Smooth muscle cell (in vitro differentiated cells): Measurements from ENCODE around the gene RAP2A. TPM values are rescaled to one million over a fixed set of nuclear protein-coding genes. Genes with fewer than 3 reads are reported as not detected.

ENCODE experiments used
- DNase-seq: peaks from one replicate; lab custom pipeline; 2025; ENCODE audit not compliant: unreplicated experiment; lab: John Stamatoyannopoulos, UW
- H2AFZ ChIP-seq: fragments of 200-600 bp; sonication (generic); 2 replicates; pipeline ENCODE4 v1.6.0; 2016; ENCODE audit warnings: antibody characterized with exemption, low read depth, mild to moderate bottlenecking
- H3F3A ChIP-seq: fragments of 200-600 bp; sonication (generic); 2 replicates; pipeline ENCODE4 v1.6.0; 2017; ENCODE audit warnings: antibody characterized with exemption, low read depth
- H3K27ac ChIP-seq: fragments of 200-600 bp; sonication (generic); 2 replicates; pipeline ENCODE4 v1.5.1; 2016; ENCODE audit warnings: low read depth, mild to moderate bottlenecking
- H3K27me3 ChIP-seq: fragments of 200-600 bp; sonication (generic); 2 replicates; pipeline ENCODE4 v1.6.1; 2016; ENCODE audit warnings: low read depth, mild to moderate bottlenecking
- H3K36me3 ChIP-seq: fragments of 200-600 bp; sonication (generic); 2 replicates; pipeline ENCODE4 v1.5.1; 2016; ENCODE audit warnings: low read depth
- H3K4me1 ChIP-seq: fragments of 200-600 bp; sonication (generic); 2 replicates; pipeline ENCODE4 v1.5.1; 2016; ENCODE audit warnings: low read depth
- H3K4me2 ChIP-seq: fragments of 200-600 bp; sonication (generic); 2 replicates; pipeline ENCODE4 v1.6.0; 2016; ENCODE audit warnings: mild to moderate bottlenecking
- H3K4me3 ChIP-seq: fragments of 200-600 bp; sonication (generic); 2 replicates; pipeline ENCODE4 v1.5.1; 2016; ENCODE audit warnings: mild to moderate bottlenecking
- H3K79me2 ChIP-seq: fragments of 200-600 bp; sonication (generic); 2 replicates; pipeline ENCODE4 v1.6.0; 2016; ENCODE audit warnings: low read depth, mild to moderate bottlenecking
- H3K9ac ChIP-seq: fragments of 200-600 bp; sonication (generic); 2 replicates; pipeline ENCODE4 v1.6.0; 2016; ENCODE audit warnings: low read depth
- H3K9me3 ChIP-seq: fragments of 200-600 bp; sonication (generic); replicated peaks from 2 replicates; pipeline ENCODE4 v1.5.1; 2016; ENCODE audit warnings: low read depth
- H4K20me1 ChIP-seq: fragments of 200-600 bp; sonication (generic); 2 replicates; pipeline ENCODE4 v1.6.0; 2016; ENCODE audit warnings: low read depth
- WGBS: methylation state at CpG from one replicate; pipeline ENCODE4 v1.1.7; 2016; ENCODE audit warnings: low lambda C conversion rate; 5-methylcytosine and 5-hydroxymethylcytosine counted together
- polyA plus RNA-seq: library from polyadenylated mRNA; unstranded; fragments of >200 nt; fragmentation: Nextera tagmentation; extraction: Ambion mirVana; gene quantifications from 2 replicates; pipeline ENCODE4 v1.2.1, GENCODE V29; 2016
- total RNA-seq: library from RNA; depleted of rRNA; stranded (reverse); fragments of >200 nt; gene quantifications from 2 replicates; pipeline ENCODE4 v1.2.3, GENCODE V29; 2014
- TF ChIP-seq, protein P1 (sequence below): fragments of 200-600 bp; sonication (generic); IDR thresholded peaks from 2 replicates; pipeline ENCODE4 v1.5.1; 2017; ENCODE audit warnings: borderline replicate concordance, mild to moderate bottlenecking, antibody characterized with exemption; ENCODE audit not compliant: insufficient read depth, poor library complexity, severe bottlenecking

The RAP2A gene
- total and polyA plus RNA-seq, 2 experiments from 2014 or later: 8.5 to 24.1 TPM

GRCh38 chr13:97483465-97483864 lies 49.5 kb downstream of the RAP2A start:
- peaks cover 2% of the 10 kb centered on the region for H3F3A ChIP-seq
- 44% methylated on average over 1 of the region's 1 CpG for WGBS

GRCh38 chr13:97484301-97484700 lies 50.3 kb downstream of the RAP2A start:
- Histone ChIP-seq H3K79me2 (no peaks in the 10 kb centered on the region), H3F3A (peaks cover 2% of the 10 kb centered on the region), H4K20me1 (no peaks in the 10 kb centered on the region), H3K4me2 (no peak overlapping the region), H3K4me3 (no peak overlapping the region), H3K4me1 (peaks cover 4% of the 10 kb centered on the region), H3K27me3 (no peaks in the 10 kb centered on the region), H2AFZ (no peak overlapping the region), H3K27ac (no peak overlapping the region), H3K9me3 (no peaks in the 10 kb centered on the region), H3K9ac (no peak overlapping the region), H3K36me3 (no peaks in the 10 kb centered on the region)
- DNase-seq: no peak
- TF ChIP-seq, protein P1, sequence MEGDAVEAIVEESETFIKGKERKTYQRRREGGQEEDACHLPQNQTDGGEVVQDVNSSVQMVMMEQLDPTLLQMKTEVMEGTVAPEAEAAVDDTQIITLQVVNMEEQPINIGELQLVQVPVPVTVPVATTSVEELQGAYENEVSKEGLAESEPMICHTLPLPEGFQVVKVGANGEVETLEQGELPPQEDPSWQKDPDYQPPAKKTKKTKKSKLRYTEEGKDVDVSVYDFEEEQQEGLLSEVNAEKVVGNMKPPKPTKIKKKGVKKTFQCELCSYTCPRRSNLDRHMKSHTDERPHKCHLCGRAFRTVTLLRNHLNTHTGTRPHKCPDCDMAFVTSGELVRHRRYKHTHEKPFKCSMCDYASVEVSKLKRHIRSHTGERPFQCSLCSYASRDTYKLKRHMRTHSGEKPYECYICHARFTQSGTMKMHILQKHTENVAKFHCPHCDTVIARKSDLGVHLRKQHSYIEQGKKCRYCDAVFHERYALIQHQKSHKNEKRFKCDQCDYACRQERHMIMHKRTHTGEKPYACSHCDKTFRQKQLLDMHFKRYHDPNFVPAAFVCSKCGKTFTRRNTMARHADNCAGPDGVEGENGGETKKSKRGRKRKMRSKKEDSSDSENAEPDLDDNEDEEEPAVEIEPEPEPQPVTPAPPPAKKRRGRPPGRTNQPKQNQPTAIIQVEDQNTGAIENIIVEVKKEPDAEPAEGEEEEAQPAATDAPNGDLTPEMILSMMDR: no peak
- 89% methylated on average over 2 of the region's 2 CpGs for WGBS

More at GRCh38 chr13:97483465-97483864, 49.5 kb downstream of the RAP2A start:
- H3K36me3 ChIP-seq: no peaks in the 10 kb centered on the region
- DNase-seq: no peak
- H3K27ac ChIP-seq: peak overlapping the region; percentile 3
- no peaks in the 10 kb centered on the region for H3K27me3 ChIP-seq
- no peak overlapping the region for H3K4me2 ChIP-seq
- TF ChIP-seq, protein P1: no peak
- H3K79me2 ChIP-seq: no peaks in the 10 kb centered on the region
- H3K9me3 ChIP-seq: no peaks in the 10 kb centered on the region
- H3K4me3 ChIP-seq: no peak overlapping the region
- H2AFZ ChIP-seq: no peak overlapping the region
- no peaks in the 10 kb centered on the region for H4K20me1 ChIP-seq
- no peak overlapping the region for H3K9ac ChIP-seq
- peaks cover 8% of the 10 kb centered on the region for H3K4me1 ChIP-seq

DNA sequence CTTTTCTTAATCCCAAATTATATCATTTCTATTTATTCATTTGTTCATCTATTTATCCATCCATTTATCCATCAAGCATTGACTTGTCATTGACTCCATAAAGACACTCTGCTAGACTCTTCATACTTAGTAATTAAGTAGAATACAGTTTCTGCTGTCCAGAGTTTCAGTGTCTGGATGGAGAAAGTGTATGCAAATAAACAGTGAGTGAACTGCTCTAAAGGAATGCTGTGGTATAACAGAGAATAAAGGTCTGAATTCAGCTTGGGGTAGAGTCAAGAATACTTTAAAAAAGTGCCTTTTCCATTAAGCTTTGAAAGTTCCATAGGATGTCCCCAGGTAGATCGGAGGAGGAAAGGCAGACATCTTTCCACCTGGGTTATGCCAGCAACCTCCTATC lies 51.4 kb downstream of the RAP2A start:
- Histone ChIP-seq H3K36me3 (no peaks in the 10 kb centered on the region), H3K9ac (no peak overlapping the region)
- no peak for DNase-seq

More for the DNA sequence above, 51.4 kb downstream of the RAP2A start:
- no peak overlapping the region for H3K27ac ChIP-seq
- H3K4me3 ChIP-seq: no peak overlapping the region
- H3K4me1 ChIP-seq: no peaks in the 10 kb centered on the region
- no peaks in the 10 kb centered on the region for H3K27me3 ChIP-seq
- TF ChIP-seq, protein P1: no peak
- no peaks in the 10 kb centered on the region for H3K79me2 ChIP-seq
- 92% methylated on average over 1 of the region's 1 CpG for WGBS
- H2AFZ ChIP-seq: no peak overlapping the region
- peaks cover 2% of the 10 kb centered on the region for H3F3A ChIP-seq
- no peaks in the 10 kb centered on the region for H4K20me1 ChIP-seq
- no peak overlapping the region for H3K4me2 ChIP-seq
- peaks cover under 1% of the 10 kb centered on the region for H3K9me3 ChIP-seq
